HL-60/S4 (cell line): ENCODE measurements around the gene MEIS2.

Experiments used
- in situ Hi-C: fragments of 300-500 bp; cut with MboI; formaldehyde crosslinking; loops from 2 replicates; pipeline ENCODE4 v1.14.3; 2022; ENCODE audit warnings: low sequenced_read_pairs

The MEIS2 gene

DNA sequence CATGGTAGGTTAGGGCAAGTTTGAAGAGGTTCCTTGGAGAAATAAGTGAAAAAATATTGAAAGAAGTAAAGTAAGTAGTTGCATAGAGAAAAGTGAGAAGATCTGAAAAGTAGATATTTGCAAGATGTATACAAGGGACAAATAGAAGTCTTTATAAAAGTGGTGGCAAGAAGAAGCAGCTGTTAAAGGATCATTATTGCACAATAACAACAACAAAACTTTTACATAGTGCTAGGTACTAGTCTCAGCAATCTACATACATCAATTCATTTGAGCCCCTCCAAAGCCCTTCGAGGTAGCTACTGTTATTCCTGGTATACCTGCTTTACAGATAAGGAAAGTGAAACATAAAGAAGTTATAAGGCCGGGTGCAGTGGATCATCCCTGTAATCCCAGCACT, 239.6 kb downstream of the MEIS2 start:
- in situ Hi-C loops = no loop called here

- in situ Hi-C loops = no loop called here
These were observed 241.9 kb downstream of the MEIS2 start for GRCh38 chr15:36858423-36858822.

DNA sequence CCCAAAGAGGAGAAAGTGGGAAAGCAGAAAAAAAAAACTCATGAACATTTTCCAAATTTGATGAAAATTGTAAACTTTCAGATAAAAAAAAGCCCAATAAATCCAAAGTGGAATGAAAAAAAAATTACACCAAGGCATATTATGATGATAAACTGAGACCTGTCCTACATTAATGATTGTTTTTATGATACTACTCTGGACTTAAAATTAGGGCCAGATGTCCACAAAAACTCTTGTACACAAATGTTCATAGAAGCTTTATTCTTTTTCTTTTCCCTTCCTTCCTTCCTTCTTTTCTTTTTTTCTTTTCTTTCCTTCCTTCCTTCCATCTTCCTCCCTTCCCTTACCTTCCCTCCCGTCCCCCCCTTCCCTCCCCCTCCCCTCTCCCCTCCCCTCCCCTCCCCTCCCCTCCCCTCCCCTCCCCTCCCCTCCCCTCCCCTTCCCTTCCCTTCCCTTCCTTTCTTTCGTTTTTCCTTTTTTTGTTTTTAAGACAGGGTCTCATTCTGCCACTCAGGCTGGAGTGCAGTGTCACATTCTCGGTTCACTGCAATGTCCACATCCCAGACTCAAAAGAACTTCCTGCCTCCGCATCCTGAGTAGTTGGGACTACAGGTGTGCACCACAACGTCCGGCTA, 243.9 kb downstream of the MEIS2 start:
- in situ Hi-C loops = no loop called here

- in situ Hi-C loops = no loop called here
These were observed 249.5 kb downstream of the MEIS2 start for GRCh38 chr15:36850864-36851263.

- in situ Hi-C loops = no loop called here
These were observed 255.1 kb downstream of the MEIS2 start for GRCh38 chr15:36845270-36845669.

DNA sequence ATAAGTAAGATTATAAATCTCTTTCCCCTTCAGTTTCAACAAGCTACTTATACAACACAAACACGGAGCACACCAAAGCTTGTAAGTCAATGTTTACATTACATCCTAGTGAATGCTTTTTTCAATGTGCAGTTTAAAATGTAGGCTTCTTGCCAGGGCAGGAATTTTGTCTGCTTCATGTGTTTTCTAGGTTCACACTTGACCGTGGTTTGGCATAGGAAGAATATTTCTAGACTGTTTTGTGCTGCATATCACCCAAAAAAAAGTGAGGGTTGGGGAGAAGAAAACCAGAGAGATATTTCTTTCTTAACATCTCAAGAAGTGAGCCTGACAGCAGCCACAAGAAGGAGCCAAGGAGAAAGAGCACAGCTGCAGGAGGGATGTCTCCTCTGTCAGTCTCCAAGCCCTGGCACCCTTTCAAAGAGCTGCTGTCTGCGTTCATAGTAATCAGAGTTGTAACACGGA, 255.8 kb downstream of the MEIS2 start:
- in situ Hi-C loops = no loop called here

- in situ Hi-C loops = no loop called here
These were observed 256.5 kb downstream of the MEIS2 start for GRCh38 chr15:36843822-36844221.

- in situ Hi-C loops = no loop called here
These were observed 259.2 kb downstream of the MEIS2 start for GRCh38 chr15:36841193-36841592.
